Left hindlimb (tissue), 1 donor: ENCODE measurements around the gene HCRT.
"Not testable (repeated sequence)": the region's sequence is repeated elsewhere in the genome, so short reads cannot be mapped to it uniquely, and the experiment has no call there.

Experiments used
- DNase-seq: peaks from one replicate; pipeline ENCODE4 v3.0.0-alpha.2; 2018

HCRT gene, protein sequence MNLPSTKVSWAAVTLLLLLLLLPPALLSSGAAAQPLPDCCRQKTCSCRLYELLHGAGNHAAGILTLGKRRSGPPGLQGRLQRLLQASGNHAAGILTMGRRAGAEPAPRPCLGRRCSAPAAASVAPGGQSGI

DNA sequence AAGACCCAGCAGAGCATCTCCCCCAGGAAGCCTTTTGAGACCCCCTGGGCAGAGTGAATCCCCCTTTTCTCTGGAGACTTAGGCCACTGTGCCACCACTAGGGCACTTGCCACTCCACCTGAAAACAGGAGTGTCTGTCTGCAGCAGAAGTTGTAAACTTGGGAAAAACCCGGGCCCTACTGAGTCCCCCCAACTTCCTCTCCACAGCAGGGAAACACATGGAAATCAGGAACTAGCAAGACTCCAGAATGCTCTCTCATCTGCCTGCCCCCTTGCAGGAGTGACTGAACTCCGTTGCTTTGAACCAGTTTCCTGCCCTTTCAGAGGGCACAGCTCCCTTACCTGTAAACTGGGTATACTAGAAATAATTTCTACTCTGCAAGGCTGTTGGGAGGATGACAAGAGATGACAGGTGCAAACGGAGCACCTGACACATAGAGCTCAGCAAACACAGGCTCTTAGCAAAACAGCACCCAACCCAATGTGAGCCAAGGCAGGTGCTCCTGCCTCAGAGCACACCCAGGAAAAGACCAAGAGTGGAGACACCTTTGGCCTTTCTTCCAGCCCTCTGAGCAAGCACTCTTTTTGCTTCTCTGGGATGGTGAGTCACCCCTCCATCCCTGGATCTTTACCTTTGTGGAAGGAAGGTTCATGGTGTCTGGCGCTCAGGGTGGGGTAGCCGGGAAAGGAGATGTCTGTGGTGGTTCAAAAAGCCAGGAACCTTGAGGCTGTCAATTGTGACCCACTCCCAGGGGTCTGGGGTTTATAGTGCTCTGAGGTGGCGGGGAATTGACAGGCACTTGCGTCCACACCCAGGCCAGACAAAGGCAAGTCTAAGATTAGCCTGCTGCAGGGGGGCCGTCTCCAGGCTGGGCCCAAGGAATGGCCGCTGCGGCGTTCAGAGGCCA is at the start of gene HCRT:
Gene HCRT (minus strand): TSS at position 740 of the 908 bp plus-strand sequence. CDS start 87 bp downstream, at position 653.
- no peak for DNase-seq

DNA sequence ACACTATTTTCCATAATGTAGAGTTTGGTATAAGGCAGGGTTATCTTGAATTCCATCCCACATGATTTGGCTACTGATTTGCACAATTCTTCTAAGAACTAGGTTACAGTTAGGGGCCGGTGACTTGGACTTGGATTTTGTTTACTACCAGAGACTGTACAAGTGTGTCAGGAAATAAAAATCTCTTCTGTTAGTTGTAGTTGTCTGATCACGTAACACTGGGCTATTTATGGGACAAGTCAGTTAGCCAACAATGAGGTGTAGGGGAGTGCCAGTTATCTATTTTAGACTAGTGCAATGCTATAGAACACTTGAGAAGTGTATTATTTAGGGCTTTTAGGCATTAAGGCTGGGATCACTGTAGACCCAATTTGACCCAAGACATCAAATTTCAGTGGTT is 48.7 kb upstream of the HCRT start:
- no peak for DNase-seq

- DNase-seq = no peak
These were observed 47.9 kb upstream of the HCRT start for GRCh38 chr17:42233156-42233555.

DNA sequence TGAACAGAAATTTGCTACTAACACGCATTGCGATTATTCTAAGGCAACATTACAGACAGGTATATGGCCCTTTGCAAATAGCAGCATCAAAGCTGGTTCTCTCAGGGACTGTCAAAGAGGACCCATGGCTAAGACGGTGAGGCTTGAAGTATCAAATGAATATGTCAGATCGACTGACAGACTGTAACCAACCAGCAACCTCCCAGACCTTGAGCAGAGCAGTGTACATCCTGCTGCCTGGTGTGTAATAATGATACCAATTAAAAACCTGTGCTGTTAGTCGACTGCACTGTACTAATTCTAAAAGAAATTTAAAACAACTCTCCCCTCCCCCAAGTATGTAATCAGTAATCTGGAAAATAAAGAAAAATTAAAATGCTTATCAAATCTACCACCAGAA is 45.0 kb upstream of the HCRT start:
- no peak for DNase-seq

GRCh38 chr17:42227849-42228700 is 42.8 kb upstream of the HCRT start:
- no peak for DNase-seq

DNA sequence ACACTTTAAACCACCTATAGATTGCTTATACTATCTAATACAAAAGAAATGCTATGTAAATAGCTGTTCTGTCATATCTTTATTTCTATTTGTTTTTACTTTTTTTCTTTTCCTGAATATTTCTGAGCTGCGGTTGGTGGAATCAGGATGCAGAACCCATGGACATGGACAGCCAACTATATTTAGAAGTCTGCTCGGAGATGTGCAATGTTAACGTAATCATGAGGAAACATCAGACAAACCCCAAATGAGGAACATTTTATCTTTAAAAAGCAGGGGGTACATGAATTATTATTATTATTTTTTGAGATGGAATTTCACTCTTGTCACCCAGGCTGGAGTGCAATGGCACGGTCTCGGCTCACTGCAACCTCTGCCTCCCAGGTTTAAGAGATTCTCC is 40.4 kb upstream of the HCRT start:
- no peak for DNase-seq

- no peak for DNase-seq
These were observed 39.4 kb upstream of the HCRT start for GRCh38 chr17:42224651-42225050.

- DNase-seq = no peak
These were observed 36.9 kb upstream of the HCRT start for GRCh38 chr17:42221886-42222745.

GRCh38 chr17:42219280-42219679 is 34.0 kb upstream of the HCRT start:
- DNase-seq = not testable (repeated sequence)

GRCh38 chr17:42214156-42214555 is 28.9 kb upstream of the HCRT start:
- no peak for DNase-seq

- no peak for DNase-seq
These were observed 27.1 kb upstream of the HCRT start for GRCh38 chr17:42212382-42212781.

- peak; percentile 73 for DNase-seq
These were observed 26.7 kb upstream of the HCRT start for GRCh38 chr17:42211921-42212341.

DNA sequence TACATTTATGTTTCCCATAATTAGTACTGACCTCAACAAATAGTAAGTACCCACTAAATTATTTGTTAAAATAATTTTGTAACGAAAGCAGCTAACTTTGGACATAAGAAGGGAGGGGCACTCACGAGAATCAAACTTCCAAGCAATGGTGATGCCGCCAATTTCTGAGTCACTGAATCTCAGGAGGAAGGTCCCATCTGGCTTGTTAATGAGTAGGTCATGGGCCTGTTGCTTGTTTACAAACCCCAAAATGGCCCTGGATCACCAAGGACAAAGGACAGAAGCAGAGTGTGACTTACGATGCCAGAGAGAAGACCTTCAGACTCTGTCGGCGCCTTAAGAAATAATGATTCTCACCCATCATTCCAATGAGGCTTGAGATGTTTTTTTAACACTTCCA is 24.8 kb upstream of the HCRT start:
- DNase-seq = no peak

DNA sequence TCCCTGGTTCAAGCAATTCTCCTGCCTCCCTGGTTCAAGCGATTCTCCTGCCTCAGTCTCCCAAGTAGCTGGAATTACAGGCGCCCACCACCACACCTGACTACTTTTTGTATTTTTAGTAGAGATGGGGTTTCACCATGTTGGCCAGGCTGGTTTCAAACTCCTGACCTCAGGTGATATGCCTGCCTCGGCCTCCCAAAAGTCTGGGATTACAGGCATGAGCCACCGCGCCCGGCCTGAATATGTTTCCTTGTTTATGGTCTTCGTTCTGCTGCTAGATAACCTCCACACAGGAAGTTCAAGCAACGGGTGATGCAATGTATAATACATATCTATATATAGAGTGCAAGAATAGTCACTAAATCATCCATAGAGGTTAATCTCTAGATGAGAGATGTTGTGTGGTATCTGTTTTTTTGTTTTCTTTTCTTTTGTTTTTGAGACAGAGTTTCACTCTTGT is 20.9 kb upstream of the HCRT start:
- not testable (repeated sequence) for DNase-seq

DNA sequence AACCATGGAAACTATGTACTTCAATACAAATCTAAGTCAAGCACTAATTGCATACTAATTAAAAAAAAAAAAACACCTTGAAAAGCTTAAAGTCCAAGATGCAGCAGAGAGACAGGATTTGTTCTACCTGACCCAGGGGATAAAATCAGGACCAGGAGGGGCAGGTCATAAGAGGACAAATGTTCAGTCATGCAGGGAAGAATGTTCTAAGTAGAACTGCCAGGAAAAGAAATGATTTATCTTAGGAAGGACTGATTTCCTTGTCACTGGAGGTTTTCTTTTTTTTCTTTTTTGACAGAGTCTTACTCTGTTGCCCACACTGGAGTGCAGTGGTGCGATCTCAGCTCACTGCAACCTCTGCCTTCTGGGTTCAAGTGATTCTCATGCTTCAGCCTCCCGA is 18.1 kb upstream of the HCRT start:
- no peak for DNase-seq

- DNase-seq = no peak
These were observed 17.4 kb upstream of the HCRT start for GRCh38 chr17:42202696-42203095.

DNA sequence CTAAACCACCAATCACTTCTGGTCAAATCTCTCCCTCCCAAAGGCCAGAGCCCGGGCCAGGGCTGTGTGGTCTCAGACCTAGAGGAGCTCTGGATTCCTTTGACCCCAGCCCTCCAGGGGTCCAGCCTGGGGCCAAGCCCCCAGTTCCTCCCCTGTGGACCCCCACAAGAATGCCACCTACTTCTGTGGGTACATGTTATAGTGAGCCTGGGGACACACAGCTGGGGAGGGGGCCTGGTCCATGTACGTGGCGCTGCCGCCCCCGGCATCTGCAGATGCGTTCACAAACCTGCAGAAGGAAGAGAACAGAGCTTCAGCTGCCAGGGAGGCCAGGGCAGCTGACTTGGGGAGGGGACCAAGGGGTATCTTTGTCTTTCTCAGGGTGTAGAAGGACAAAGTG is 16.9 kb upstream of the HCRT start:
- no peak for DNase-seq

- no peak for DNase-seq
These were observed 16.2 kb upstream of the HCRT start for GRCh38 chr17:42201458-42201772.

GRCh38 chr17:42200706-42201457 is 15.6 kb upstream of the HCRT start:
- DNase-seq = no peak

DNA sequence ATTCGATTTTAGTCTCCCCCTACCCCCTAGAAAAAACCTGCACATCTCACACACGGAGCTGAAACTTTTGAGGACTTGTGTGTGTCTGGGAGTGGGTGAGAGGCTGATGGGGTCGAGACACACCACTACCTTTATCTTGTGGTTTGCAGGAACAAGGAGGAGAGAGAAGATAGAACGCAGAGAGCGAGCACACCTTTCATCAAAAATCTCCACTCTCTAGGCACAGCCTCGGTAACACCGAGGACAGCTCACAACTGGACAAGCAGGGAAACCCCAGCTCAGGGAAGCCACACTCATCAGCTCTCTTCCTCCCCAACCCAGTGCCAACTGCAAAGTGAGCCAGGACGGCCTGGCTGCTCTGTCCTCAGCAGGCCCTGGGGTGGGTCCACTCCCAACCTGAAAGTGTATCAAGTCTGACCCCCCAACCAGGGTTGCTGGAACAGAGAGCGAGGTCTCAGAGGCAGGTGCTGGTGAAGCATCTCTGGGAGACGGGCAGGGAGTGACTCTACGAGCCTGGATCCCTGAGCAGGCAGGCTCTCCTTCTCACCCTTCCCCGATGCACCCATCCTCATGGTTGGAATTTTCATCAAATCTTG is 14.3 kb upstream of the HCRT start:
- no peak for DNase-seq

- DNase-seq = no peak
These were observed 13.6 kb upstream of the HCRT start for GRCh38 chr17:42198897-42199296.
